BJ (cell line): Measurements from ENCODE around the gene PLEKHA4. TPM values are rescaled to one million over a fixed set of nuclear protein-coding genes. Genes with fewer than 3 reads are reported as not detected.
"Not testable (repeated sequence)": the region's sequence is repeated elsewhere in the genome, so short reads cannot be mapped to it uniquely, and the experiment has no call there.

ENCODE experiments used
- CTCF ChIA-PET: fragments of 350-600 bp; formaldehyde crosslinking; extraction: SDS; loops from one replicate; lab custom pipeline; 2021; ENCODE audit warnings: antibody characterized with exemption, inconsistent platforms; lab: Yijun Ruan, JAX
- POLR2A ChIA-PET: fragments of 300-600 bp; sonication (Branson Sonifier 250); formaldehyde crosslinking; extraction: SDS; loops from one replicate; lab custom pipeline; 2021; ENCODE audit warnings: antibody characterized with exemption; lab: Charles Lee
- DNase-seq: peaks from one replicate; pipeline ENCODE4 v3.0.0-alpha.2; 2011; ENCODE audit warnings: low read depth
- H3K27me3 ChIP-seq: 2 replicates; pipeline ENCODE4 v1.6.0; 2011; ENCODE audit warnings: low read length; ENCODE audit not compliant: control insufficient read depth, insufficient read depth
- H3K36me3 ChIP-seq: 2 replicates; pipeline ENCODE4 v1.5.1; 2011; ENCODE audit warnings: low read length; ENCODE audit not compliant: control insufficient read depth, insufficient read depth
- H3K4me3 ChIP-seq: 2 replicates; pipeline ENCODE4 v1.5.1; 2011; ENCODE audit warnings: low read depth, mild to moderate bottlenecking, control low read depth, low read length
- CTCF ChIP-seq: IDR thresholded peaks from 2 replicates; pipeline ENCODE4 v1.5.1; 2011; ENCODE audit warnings: low read depth, mild to moderate bottlenecking, control low read depth, inconsistent platforms, low read length, moderate library complexity; ENCODE audit not compliant: insufficient read depth
- polyA plus RNA-seq: library from polyadenylated mRNA; depleted of rRNA; stranded (reverse); fragments of >200 nt; gene quantifications from 2 replicates; pipeline ENCODE4 v1.2.3, GENCODE V29; 2011

The PLEKHA4 gene
- polyA plus RNA-seq, 1 experiment: 5.4 TPM

GRCh38 chr19:48910803-48911202 lies 42.4 kb upstream of the PLEKHA4 start:
- ChIA-PET POLR2A (no interaction called here), CTCF (no interaction called here)
- Histone ChIP-seq H3K27me3 (no peaks in the 10 kb centered on the region), H3K4me3 (no peak overlapping the region), H3K36me3 (peaks cover 23% of the 10 kb centered on the region)
- TF ChIP-seq CTCF: no peak
- DNase-seq: no peak

- DNase-seq, H3K27me3 ChIP-seq, POLR2A ChIA-PET, CTCF ChIA-PET, H3K4me3 ChIP-seq: not testable (repeated sequence)
- peaks cover 29% of the 10 kb centered on the region for H3K36me3 ChIP-seq
These were observed 41.1 kb upstream of the PLEKHA4 start for GRCh38 chr19:48909424-48910077.

GRCh38 chr19:48907671-48908070 lies 39.3 kb upstream of the PLEKHA4 start:
- H3K36me3 ChIP-seq: peaks cover 21% of the 10 kb centered on the region
- DNase-seq: no peak
- no peak overlapping the region for H3K4me3 ChIP-seq
- ChIA-PET CTCF (no interaction called here), POLR2A (no interaction called here)
- TF ChIP-seq CTCF: no peak
- H3K27me3 ChIP-seq: no peaks in the 10 kb centered on the region

- peaks cover 23% of the 10 kb centered on the region for H3K36me3 ChIP-seq
- no peak overlapping the region for H3K4me3 ChIP-seq
- H3K27me3 ChIP-seq: no peaks in the 10 kb centered on the region
- TF ChIP-seq CTCF: no peak
- DNase-seq: no peak
- ChIA-PET POLR2A (no interaction called here), CTCF (interaction anchor here (0.9 kb wide), 1 partner anchor 12 kb away, joined by 3 read pairs; no protein-coding TSS in a partner anchor)
These were observed 37.9 kb upstream of the PLEKHA4 start for GRCh38 chr19:48906324-48906723.

GRCh38 chr19:48905664-48906063 lies 37.2 kb upstream of the PLEKHA4 start:
- POLR2A ChIA-PET: no interaction called here

GRCh38 chr19:48903788-48904187 lies 35.4 kb upstream of the PLEKHA4 start:
- H3K36me3 ChIP-seq: peaks cover 16% of the 10 kb centered on the region
- POLR2A ChIA-PET, H3K4me3 ChIP-seq, CTCF ChIA-PET, H3K27me3 ChIP-seq, DNase-seq: not testable (repeated sequence)

More at GRCh38 chr19:48905664-48906063, 37.2 kb upstream of the PLEKHA4 start:
- no peak overlapping the region for H3K4me3 ChIP-seq
- peaks cover 19% of the 10 kb centered on the region for H3K36me3 ChIP-seq
- H3K27me3 ChIP-seq: no peaks in the 10 kb centered on the region
- CTCF ChIA-PET: no interaction called here
- no peak for DNase-seq
- TF ChIP-seq CTCF: no peak

- POLR2A ChIA-PET, CTCF ChIA-PET: not testable (repeated sequence)
These were observed 33.9 kb upstream of the PLEKHA4 start for GRCh38 chr19:48902291-48902690.

More at GRCh38 chr19:48902291-48902690, 33.9 kb upstream of the PLEKHA4 start:
- H3K36me3 ChIP-seq: peaks cover 13% of the 10 kb centered on the region
- DNase-seq, H3K4me3 ChIP-seq, H3K27me3 ChIP-seq: not testable (repeated sequence)
